AG09309 (cell line): ENCODE measurements around the gene NOP16.

ENCODE experiments used
- DNase-seq: peaks from one replicate; pipeline ENCODE4 v3.0.0-alpha.2; 2010; ENCODE audit warnings: low read depth
- H3K4me3 ChIP-seq: 2 replicates; pipeline ENCODE4 v1.5.1; 2011; ENCODE audit warnings: mild to moderate bottlenecking, low read depth, low read length, moderate library complexity; ENCODE audit not compliant: control insufficient read depth
- TF ChIP-seq, protein P1 (sequence below): IDR thresholded peaks from 2 replicates; pipeline ENCODE4 v1.5.1; 2011; ENCODE audit warnings: mild to moderate bottlenecking, low read depth, low read length, inconsistent platforms; ENCODE audit not compliant: insufficient read depth, control insufficient read depth; ENCODE audit errors: missing control alignments

The NOP16 gene

DNA sequence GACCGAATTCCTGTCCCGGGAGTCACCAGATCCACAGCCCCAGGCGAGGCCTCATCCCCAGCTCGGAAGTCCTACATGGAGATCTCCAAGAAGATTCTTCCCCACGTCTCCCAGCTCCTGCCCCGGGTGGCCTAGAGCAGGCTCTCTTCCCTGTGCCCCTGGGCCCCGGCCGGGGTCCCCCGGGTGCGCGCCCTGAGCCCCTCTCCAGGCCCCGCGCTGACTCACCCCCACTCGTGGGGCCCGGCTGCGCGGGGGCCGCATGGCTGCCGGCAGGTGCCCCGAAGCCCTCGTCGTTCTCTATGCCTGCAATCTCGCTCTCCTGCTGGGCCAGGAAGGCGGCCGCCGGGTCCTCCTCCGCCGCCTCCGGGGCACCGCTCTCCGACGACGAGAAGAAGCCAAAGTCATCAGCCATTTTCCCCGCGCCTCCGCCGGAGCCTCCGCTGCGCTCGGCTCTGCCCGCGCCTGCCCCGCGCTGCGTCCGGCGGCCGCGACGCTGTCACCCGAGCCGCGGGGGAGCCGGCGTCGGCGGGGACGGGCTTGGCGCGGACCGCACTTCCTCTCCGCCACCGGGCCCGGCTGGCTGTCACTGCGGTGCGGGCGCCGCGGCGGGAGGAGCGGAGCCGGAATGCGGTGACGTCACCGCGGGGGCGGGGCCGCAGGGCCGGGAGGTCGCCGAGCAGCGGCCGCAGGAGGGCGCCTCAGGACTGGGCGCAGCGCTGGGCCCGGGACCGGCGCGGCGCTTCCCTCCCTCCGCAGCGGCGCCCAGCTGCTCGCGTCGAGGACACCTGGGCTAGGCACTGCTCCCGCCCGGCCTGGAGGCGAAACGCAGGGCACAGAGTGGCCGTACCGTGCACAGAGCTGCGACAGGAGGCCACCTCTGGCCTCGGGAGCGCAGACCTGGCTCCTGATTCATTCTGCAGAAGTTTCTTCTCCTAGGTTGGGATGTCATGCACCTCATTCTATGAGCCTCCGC is 27.8 kb upstream of the NOP16 start, which contains the start of gene CLTB:
Gene CLTB (minus strand): TSS at position 588 of the 973 bp plus-strand sequence. CDS start 176 bp downstream, at position 412.
- TF ChIP-seq, protein P1, sequence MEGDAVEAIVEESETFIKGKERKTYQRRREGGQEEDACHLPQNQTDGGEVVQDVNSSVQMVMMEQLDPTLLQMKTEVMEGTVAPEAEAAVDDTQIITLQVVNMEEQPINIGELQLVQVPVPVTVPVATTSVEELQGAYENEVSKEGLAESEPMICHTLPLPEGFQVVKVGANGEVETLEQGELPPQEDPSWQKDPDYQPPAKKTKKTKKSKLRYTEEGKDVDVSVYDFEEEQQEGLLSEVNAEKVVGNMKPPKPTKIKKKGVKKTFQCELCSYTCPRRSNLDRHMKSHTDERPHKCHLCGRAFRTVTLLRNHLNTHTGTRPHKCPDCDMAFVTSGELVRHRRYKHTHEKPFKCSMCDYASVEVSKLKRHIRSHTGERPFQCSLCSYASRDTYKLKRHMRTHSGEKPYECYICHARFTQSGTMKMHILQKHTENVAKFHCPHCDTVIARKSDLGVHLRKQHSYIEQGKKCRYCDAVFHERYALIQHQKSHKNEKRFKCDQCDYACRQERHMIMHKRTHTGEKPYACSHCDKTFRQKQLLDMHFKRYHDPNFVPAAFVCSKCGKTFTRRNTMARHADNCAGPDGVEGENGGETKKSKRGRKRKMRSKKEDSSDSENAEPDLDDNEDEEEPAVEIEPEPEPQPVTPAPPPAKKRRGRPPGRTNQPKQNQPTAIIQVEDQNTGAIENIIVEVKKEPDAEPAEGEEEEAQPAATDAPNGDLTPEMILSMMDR: no peak
- peak within 1 kb of the TSS; percentile 59 for H3K4me3 ChIP-seq
- DNase-seq: no peak

DNA sequence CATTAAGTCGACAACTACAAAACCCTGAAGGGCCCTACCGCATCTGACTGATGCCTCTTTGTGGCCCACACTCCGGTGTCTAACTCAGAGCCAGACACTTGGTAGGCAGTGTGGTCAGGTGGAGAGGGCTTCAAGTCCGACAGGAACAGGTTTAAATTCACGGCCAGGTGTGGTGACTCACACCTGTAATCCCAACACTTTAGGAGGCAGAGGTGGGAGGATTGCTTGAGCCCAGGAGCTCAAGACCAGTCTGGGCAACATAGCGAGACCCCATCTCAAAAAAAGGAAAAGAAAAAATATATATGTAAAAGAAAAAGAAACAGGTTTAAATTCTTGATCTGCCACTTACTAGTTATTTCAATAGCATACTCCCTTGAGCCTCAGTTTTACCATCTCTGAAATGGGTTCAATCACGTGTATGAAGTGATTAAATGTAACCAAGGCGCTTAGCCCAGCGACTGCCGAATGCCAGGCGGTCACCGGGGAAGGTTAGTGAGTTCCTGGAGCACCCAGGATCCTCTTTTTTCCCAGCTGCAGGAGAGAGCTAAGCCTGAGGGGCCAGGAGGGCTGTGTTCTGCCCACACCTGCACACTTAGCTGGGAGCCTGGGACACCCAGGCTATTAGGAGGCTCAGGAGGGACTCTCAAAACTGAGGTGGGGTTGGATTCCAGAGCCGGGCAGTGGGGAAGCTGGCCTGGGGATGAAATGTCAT is 27.0 kb upstream of the NOP16 start:
- no peak for DNase-seq
- H3K4me3 ChIP-seq: peak overlapping the region; percentile 59
- TF ChIP-seq, protein P1: no peak

DNA sequence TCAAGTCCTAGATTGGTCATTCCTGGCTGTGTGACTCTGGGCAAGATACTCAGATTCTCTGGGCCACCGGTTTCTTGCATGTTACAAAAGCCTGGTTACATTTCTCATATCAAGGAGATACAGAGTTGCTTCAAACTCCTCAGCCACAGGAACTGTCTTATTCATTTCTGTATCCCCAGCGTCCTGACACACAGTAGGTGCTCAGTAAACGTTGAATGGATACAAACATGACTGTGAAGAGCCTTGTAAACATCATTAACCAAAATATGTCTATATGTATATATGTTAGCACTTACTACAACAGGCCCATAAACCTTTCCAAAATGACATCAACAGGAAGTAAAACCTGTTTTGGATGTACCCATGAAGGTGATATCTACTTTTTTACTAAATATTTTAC is 26.3 kb upstream of the NOP16 start:
- TF ChIP-seq, protein P1: no peak
- no peak for DNase-seq
- H3K4me3 ChIP-seq: no peak overlapping the region

DNA sequence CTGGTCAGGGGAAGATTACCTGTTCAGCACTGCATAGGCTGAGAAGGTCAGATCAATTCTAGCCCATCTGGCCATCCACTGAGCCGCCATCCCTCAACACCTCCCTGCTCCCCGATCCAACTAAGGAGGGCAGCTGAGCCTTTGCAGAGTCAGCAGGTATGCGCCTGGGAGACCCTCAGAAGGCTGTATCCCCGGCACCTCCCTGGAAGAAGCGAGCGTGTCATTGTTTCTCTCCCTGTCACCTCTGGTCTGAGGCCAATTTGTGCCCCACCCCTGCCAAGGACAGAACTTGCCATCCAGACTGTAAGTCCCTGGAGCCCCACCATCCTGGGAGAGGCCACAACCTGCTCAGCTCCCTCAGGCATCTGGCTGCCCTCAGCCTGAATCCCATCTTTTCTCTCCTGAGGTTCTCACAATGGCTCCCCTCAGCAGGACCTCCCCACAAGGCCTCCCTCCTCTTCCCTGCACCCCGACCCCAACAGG is 25.4 kb upstream of the NOP16 start:
- TF ChIP-seq, protein P1: no peak

DNA sequence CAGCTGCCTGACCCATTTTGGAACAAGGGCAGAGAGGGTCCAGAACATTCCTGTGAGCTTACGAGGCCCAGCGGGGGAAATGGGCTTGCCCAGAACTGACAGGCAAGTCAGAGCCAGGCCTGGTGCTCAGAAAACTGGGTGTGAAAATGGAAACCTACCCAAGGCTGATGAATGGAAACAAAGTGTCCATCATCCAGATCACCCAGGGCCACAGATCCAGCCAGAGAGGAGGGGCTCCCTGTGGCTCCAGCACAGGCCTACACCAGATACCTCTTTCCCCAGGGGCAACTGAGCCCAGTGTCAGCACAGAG is 24.8 kb upstream of the NOP16 start:
- DNase-seq: no peak
- TF ChIP-seq, protein P1: no peak
- no peak overlapping the region for H3K4me3 ChIP-seq

More for the DNA sequence above, 25.4 kb upstream of the NOP16 start:
- H3K4me3 ChIP-seq: no peak overlapping the region
- no peak for DNase-seq

DNA sequence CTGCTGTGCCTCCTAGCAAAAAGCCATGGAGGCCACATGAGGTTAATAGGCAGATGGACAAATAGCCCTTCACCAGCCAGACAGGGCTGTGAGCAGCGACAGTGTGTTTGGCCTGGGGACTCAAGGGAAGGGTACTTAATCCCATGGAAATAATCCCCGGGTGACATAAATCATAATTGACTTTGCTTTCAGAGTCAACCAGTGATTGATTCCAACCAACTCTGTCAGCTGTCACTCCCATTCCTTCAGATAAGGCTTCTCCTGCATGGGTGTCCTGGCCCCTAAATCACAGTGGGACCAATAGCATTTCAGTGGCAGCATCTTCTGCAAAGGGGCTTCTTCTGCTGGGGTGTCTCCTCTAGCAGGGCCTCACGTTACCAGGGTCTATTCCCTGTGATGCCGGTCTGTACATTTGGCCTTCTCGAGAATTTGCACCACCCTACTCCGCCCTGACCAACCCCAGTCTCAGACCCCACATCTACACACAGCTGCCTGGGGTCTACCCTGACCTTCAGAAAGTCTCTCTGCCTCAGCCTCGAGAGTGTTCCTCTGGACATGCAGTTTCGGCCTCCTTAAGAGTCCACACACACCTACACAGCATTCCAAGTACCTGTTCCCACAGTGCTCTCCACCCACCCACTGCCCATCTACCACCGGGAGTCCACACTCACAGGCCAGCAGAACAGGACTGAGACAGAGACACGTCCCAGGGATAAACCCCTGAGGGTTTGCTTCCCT is 24.3 kb upstream of the NOP16 start:
- no peak overlapping the region for H3K4me3 ChIP-seq
- TF ChIP-seq, protein P1: no peak
- no peak for DNase-seq
